Cerebellar cortex (tissue), 1 donor: ENCODE measurements around the gene TTLL1.

Experiments used
- DNase-seq: peaks from one replicate; pipeline ENCODE4 v3.0.0-alpha.2; 2015; ENCODE audit warnings: low spot score

The TTLL1 gene

GRCh38 chr22:43088984-43089717 is at the start of gene TTLL1:
TSS of gene TTLL1 (minus strand) at chr22:43089391. CDS start at chr22:43075586, 13,805 bp downstream.
- DNase-seq, result peak; percentile 89

GRCh38 chr22:43136801-43137200 is 47.6 kb upstream of the TTLL1 start:
- DNase-seq, result no peak

GRCh38 chr22:43136255-43136654 is 47.1 kb upstream of the TTLL1 start:
- DNase-seq, result peak; percentile 26

GRCh38 chr22:43135565-43135964 is 46.4 kb upstream of the TTLL1 start:
- no peak for DNase-seq

- DNase-seq, result no peak
Measured at GRCh38 chr22:43134553-43134952, 45.4 kb upstream of the TTLL1 start.

- DNase-seq, result no peak
Measured at GRCh38 chr22:43133401-43133800, 44.2 kb upstream of the TTLL1 start.

GRCh38 chr22:43131773-43132501 is 42.7 kb upstream of the TTLL1 start:
- no peak for DNase-seq

- no peak for DNase-seq
Measured at GRCh38 chr22:43129426-43130425, 40.5 kb upstream of the TTLL1 start.

GRCh38 chr22:43128928-43129424 is 39.8 kb upstream of the TTLL1 start:
- DNase-seq, result no peak

- DNase-seq, result no peak
Measured at GRCh38 chr22:43128116-43128515, 38.9 kb upstream of the TTLL1 start.

- no peak for DNase-seq
Measured at GRCh38 chr22:43127166-43127908, 38.1 kb upstream of the TTLL1 start.

GRCh38 chr22:43126501-43127165 is 37.4 kb upstream of the TTLL1 start:
- no peak for DNase-seq

GRCh38 chr22:43118953-43119458 is 29.8 kb upstream of the TTLL1 start:
- DNase-seq, result no peak

GRCh38 chr22:43118024-43118849 is 29.0 kb upstream of the TTLL1 start:
- no peak for DNase-seq

- no peak for DNase-seq
Measured at GRCh38 chr22:43116932-43117331, 27.7 kb upstream of the TTLL1 start.

- DNase-seq, result no peak
Measured at GRCh38 chr22:43114958-43115357, 25.8 kb upstream of the TTLL1 start.

GRCh38 chr22:43113526-43114251 is 24.5 kb upstream of the TTLL1 start:
- DNase-seq, result no peak

GRCh38 chr22:43110927-43111623 is 21.9 kb upstream of the TTLL1 start:
- DNase-seq, result no peak
